GDM1 (cell line): ENCODE results near the gene PLEKHG1.

Experiments used
- DNase-seq: peaks from one replicate; lab custom pipeline; 2025; lab: John Stamatoyannopoulos, UW

Gene PLEKHG1

DNA sequence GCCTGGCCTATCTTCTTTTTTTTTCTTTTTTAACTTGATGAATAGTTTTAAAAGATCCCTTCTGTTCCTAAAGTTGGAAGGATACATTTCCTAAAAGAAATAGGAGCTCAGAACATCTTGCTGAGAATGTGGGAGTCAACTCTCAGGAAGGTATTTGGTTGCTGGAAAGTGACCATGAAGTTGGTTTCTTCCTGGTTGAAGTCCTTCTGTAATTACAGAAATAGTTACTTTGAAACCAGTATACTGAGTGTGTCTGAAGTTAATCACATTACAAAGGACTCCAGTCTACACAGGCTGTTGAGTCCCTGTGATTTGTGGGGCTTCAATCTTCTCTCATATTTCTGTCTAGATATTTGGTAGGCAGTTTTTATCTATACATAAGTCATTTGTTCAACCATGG lies 9.8 kb upstream of the PLEKHG1 start:
- no peak for DNase-seq

DNA sequence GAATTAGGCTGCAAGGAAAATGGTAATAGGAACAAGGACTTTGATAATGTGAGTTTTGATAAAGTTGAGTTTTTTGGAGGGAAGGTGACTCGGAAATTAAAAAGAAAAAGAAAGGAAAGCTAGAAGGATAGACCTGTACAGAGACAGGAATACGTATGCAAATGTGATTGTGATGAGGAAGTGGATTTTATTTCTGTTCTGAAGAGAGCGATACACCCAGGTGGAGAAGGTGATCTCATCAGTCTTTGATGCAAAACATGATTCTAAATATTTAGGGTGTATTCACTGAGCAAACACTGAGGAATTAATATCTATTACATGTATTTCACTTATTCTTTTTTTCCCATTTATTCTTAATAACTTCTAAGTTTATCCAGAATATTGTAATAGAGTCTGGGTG lies 9.2 kb upstream of the PLEKHG1 start:
- DNase-seq: no peak

DNA sequence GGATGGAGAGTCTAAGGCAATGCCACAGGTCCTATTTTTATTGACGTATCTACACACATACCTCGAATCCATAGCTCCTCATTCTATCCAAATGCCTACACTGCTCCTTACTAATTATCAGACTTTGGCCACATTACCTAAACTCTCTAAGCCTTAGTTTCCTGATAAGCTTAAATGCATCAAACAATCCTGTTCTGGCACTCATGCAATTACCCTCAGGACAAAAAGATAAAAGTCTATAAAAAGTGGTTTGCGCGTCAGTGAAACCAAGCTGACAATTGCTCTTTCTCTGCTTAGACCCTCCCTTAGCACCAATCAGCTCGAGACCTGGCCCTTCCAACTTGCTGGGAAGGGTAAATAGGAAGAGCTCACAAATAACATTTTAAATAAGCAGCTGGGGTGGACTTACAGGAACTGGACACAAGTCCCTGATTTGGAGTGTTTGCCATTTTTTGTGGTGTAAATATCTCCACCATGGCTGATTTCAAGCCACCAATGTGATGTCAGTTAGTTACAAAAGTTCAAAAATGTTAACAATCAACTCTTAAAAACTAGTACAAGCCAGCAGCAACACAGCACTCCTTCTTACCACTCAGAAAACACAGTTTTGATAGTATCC lies 7.2 kb upstream of the PLEKHG1 start:
- DNase-seq: no peak

DNA sequence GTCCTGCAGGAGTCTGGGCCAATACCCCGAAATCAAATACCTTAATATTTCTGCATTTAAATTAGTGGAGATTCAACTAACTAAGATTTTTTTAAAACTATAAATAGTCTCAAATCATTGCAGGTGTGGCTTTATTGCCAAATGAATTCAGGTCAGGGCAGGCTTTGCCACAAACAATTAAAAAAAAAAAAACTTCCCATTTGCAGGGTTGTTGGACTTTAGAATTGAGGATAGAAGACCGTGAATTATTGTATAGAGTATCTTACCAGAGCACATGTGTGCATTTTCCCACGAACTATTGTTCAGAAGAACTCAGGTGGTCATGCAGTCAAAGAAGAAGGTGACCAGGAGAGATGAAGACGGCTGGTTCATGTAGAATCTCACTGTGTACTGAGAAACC lies 6.6 kb upstream of the PLEKHG1 start:
- no peak for DNase-seq

DNA sequence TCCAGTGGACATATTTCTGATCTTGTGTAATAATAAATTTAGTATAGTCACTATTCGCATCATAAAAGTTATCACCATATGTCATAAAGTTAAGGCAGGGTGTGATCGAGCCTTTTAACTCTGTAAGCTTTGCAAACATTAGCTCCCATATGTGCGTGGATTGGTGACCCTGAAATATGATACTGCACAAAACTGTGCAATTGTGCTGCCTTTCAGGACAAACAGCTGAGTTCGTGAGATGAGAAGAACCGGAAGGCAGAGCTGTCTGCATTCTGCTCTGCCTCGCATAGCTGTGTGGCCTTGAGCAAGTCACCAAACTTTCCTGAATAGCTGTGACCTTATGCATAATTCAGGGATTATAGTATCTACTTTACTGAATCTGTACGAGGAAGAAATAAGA lies 3.2 kb upstream of the PLEKHG1 start:
- DNase-seq: no peak

DNA sequence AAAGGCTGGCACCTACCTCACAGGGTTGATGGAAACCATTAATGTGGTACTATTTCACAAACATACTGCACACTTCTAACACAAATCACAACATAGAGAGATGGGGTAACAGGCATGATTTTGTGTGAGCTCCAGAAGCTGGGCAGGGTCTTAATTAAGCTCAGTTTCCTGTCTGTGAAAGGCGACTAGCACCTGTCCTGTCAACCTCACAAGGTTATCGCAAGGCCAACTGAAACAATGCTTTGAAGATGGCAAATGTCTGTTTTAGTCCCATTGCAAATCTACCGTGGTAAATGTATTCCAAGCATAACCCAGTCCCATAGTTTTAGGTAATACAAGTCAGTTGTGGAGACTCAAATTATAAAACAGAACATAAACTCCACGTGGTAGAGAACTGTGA lies 1.3 kb upstream of the PLEKHG1 start:
- DNase-seq: no peak

DNA sequence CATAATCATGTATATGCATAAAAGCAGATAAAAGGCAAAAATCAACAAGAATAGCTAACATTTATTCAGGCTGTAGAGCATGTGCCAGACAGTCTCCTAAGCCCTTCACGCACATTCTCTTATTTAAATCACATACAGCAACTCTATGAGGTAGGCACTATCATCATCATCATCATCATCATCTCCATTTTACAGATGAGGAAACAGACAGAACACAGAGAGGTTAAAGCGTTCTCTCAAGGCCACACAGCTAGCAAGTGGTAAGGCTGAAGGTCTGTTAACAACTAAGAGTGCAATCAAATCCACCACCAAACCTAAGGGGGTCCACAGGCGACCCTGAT lies 857 bp upstream of the PLEKHG1 start:
- DNase-seq: no peak

DNA sequence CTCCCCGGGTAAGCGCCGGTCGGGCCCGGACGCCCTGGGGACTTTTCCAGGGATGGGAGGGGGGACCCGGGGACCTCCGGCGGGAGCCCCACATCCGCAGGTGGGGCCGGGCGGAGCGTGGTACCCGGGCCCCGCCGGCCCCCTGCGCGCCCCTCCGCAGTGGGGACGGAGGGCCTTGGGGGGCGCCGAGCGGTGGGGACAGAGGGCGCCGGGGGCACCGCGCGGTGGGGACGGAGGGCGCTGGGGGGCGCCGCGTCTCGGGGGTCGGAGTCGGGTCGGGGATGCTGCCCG lies 270 bp downstream of the PLEKHG1 start:
- no peak for DNase-seq

DNA sequence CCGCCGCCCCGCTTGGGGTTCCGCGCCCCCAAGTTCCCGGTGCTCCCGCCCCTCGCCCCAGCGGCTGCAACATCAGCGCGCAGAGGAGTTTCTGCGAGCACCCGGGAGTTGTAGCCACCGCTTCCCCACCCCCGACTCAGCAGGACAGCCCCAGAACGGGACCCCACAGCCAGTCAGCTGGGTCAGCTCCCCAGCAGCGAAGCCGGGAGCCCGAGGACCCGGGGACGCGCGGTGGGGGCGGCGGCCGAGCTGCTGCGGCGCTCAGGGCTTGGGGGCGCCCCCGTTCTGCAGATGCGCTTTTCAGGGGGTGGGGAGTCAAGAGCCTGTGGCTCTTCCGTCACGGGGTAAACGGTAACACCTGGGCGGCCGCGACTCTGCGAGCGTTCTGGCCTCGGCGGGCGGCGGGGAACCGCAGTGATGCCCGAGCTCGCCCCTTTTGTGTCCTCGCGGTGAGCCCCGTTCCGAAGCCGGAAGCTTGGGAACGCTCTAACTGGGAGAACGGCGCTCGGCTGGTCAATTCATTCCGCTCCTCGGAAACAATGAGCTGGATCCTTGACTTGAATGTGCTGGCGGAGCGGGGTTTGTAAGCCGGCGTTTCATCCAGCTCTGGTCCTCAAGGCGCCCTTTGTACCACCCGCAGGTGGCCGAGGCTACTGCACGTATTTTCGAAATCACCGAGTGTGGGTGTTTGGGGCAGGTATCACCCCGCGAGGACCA lies 774 bp downstream of the PLEKHG1 start:
- DNase-seq: no peak

DNA sequence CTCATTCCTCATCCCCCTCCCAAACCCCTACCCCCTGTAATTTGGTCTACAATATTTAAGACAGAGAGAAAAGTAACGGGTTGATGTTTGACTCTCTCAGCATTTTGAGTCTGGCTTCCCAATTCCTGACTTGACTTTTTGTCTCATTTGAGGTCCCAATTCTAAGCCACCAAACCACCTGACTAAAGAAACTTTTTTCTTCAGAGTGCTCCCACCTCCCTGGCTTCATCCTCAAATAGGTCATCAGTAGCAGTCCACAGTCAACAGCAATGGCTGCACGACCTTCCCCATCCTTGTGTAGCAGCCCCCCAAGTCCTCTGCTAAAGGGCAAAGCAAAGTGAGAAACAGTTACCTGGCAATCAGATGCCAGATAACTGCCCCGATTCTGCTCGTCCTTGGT lies 1.8 kb downstream of the PLEKHG1 start:
- DNase-seq: no peak

DNA sequence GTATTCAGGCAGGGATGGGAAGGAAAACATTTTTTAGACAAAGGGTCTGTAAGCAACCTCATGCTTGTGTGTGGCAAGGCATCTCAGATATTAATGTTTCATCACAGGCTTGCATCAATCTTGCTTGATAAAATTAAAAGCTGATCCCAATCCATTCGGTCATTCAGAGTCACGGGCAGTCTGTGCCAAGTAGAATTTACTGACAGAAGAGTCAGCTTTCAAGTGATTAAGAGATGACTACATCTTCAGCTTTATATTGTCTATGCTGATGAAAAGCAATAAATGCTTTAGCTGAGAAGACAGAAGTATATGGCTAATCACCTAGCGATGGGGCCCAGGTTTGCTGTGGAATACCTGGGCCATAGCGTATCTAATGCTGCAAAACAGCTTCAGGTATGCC lies 3.5 kb downstream of the PLEKHG1 start:
- DNase-seq: no peak

DNA sequence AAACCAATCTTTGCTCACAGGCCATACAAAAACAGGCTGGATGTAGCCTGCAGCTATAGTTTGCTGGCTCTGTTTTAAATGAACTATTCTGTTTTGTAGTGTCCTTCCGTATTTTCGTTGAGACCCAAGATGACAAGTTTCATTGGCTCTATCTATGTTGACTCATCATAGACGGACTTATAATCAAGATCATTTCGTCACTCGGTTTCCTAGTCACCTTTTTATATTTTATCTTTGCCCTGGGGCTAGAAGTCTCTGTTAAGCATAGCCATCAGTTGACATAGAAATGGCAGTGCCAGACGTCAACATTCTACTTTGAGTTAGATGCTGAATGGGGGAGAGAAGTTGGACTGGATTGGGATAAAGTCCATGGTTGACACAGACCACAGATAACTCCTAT lies 4.8 kb downstream of the PLEKHG1 start:
- no peak for DNase-seq

DNA sequence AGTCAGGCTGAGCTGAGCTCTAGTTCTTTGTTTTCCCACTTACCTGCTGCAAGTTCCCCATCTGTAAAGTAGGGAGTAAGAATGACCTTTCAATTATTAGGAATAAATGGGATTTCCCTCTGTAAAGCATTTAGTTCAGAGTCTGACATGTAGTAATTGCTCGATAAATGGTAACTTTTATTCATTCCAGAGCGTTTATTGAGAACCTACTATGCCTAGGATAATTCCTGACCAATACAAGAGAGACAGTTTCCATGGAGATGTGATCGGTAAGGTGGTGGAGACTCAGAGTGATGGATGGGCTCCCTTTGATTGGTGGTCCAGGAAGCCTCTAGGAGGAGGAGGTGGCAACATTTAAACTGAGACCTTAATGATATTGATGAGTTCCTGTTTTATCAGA lies 5.6 kb downstream of the PLEKHG1 start:
- no peak for DNase-seq

DNA sequence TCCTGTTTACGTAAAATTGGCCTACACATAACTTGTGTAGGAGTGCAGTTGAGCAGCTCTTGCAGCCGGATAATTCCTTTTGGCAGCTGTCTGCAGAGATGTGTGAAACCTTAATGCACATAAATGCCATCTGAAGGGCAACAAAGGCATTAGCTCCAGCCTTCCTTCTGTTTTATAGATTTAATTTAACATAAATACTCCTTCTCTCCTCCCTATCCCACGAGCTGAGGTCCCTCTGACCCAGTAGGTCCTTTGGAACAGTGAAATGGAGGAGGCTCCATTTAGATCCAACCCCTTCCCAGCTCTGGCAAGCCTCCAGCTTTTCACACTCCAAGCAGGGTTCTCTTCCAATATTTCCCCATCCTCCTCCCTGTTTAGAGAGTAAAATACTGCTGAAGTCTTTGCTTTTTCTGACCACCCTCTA lies 6.5 kb downstream of the PLEKHG1 start:
- no peak for DNase-seq

DNA sequence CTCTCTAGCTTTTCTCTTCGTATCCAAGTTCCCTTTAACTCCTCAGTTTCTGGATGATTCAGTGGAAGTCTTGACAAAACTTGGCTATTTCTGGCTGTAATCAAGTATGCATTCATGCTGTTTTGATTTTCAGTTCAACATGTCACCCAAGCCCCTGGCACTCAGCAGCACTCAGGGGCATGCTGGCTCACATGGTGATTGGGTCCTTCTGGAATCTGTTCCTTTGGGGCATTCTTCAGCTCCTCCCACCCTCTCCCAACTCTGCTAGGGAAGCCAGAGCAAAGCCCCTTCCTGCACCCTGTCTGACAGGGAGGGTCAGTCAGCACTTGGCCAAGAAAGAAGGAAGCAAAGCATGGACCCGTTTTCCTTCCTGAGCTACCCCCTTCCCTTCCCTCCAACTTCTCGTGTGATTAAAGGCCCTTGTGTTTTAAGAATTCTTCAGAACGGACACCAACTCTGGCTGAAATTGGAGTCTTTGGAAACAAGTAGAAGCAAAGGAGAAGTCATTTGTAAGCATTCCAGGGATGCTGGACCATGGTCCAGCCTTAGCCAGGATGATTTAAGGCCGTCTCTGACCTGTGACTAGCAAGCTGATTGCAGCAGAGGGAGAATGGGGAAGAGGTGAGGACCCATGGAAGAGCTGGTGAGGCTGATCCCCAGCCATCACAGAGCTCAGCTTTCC lies 7.1 kb downstream of the PLEKHG1 start:
- DNase-seq: no peak

DNA sequence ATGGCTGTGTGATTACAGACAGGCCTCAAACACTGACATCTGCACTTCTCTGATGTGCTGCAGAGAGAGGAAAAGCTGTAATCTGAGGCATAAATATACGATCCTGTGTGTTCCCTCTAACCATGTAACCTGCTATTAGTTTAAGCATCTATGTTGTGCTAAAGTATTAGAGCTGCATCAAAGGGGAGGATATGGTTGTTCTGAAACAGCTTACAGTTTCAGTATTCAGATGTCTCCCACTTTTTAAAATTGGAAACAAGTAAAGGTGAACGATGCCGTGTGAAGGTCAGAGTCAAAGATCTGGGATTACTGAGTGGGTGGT lies 7.6 kb downstream of the PLEKHG1 start:
- DNase-seq: no peak

DNA sequence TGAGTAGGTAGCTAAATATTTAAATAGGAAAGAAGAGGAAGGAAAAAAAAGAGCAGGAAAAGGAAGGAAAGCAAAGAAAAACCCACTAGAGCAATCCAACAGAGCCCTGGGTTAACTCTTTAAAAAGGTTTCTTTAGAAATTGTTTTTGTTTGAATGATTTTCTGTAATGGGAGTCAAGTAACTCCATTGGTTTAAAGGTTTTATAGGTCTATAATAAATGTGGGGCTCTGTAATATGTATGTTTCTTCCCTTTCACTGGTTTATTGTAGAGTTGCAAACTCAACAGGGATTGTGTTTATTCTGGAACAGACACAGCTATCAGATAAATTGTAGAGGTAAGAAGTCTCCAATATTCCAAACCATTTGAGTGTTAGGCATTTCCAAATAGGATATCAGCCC lies 10.9 kb downstream of the PLEKHG1 start:
- DNase-seq: no peak

DNA sequence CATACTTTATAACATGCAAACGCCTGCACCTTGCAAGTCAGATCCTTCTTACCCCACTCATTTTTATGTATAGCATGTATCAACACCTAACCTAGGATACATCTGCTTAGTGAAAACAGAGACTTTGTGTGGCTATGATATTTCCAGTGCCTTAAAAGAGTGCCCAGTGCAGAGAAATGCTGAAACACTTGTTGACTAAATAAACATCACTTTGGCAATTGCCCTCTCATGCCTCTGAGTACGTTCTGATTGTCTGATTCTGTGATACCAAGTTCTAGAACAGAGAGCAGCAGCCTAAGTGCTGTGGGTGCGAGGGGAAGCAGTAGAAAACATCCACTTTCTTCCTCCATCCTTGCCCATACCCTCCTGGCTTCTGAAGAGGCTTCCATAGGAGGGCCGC lies 13.6 kb downstream of the PLEKHG1 start:
- DNase-seq: no peak

DNA sequence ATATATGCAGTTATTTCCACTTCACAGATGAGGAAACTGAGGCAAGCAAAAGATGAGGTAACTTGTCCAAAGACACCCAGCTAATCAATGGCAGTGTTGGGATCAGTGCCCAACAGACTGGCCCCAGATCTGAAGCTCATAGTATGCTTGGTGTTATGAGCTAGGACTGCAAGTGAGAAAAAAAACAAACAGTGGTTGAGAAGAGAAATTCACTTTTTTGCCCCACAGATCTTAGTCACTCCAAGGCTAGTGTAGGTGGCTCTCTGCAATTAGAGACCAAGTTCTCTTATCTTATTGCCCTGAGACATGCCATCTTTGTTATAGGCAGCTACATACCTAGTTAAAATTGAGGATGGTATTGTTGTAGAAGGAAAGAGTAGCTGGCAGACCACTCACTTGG lies 16.3 kb downstream of the PLEKHG1 start:
- DNase-seq: no peak

DNA sequence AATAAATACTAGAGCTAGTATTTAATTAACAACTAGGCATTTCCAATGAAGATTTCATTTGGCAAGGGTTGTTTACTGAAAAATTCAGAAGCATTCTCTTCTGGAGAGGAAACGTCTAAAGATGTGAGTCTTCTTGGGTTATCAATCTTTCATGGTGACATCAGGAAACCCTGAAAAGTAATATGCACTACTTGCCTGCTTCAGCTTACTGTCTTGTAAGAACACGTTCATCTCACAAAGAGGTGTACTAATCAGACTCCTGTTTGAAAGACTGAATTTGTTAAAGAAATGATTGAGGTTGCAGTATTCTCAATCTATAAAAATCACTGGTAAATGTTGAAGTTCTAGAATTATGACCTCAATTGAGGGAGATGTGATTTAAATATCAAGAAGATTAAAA lies 16.9 kb downstream of the PLEKHG1 start:
- no peak for DNase-seq

DNA sequence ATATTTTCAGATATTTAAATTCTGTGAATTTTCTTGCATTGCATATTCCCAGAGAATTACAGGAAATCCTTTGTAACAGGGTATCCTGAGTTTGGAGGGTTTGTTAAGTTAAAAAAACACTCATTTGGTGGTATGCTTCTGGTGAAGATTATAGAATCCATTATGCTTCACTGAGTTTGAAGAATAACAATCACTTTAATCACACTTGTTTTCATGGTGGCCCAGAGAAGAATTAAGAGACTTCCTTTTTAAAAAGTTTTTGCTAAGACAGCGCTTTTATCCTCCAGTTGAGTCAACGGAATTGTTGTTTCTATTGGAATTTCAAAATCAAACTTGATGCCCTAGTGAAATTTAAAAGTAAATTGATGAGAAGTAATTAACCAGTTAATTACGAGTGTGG lies 17.4 kb downstream of the PLEKHG1 start:
- no peak for DNase-seq

DNA sequence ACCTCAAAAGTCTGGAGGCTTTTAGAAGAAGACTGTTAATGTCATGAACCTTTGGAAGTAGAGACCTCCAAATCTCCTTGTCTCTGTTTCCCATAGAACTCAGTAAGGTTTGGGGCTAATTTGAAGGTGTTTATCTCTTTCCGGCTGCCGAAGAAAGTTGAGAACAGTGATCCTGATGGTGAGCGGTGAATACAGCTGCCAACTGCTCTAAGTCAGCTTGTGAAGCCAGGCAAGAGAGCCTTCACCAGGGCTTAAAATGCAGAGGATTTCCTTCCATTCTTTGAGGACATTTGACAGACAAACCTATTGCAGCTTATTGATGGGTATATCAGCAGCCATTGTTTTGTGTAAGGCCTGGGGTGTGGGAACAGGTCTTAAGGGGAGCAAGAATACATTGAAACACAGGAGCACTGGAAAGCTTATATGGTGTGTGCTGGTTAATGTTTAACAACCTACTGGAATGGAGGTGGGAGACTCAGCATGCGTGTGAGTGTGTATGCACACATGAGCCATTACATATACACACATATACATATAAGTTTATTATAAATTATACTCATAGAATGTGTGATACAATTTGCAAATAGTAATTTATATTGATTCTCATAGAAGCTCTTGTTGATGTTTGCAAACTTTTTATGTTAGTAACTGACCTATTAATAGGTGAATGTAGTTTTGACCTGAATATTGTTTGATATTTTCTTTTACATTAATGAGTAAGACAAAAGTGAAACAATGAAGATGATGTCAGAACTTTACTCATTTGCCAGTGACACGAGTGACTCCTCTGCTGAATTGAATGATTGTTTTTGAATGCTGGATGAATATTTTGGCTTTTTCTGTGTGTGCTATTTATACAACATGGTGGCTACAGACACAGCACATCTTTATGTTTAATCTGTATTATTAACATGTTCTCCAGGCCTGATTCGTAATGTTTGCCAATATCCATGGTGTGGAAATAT lies 18.1 kb downstream of the PLEKHG1 start:
- DNase-seq: no peak

DNA sequence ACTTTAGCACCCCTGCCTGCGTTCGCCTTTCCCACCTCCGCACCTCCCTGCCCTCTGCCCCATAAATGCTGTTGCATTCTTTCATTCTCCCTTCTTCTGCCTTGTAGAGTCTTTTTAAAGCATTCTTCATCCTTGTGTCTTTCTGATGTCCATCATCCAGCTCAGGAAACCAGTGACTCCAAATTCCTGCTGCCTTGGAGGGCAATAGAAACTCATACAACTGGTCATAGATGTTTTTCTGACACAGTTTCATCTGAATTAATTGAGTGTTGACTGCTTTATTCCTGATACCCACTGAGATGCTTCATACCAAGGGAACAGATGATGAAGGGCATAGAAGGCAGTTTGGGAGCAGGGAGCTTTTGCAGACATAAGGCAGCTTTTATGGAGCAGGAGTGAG lies 19.6 kb downstream of the PLEKHG1 start:
- no peak for DNase-seq
